Measurements from ENCODE around the gene ONECUT1.

Gene ONECUT1

GRCh38 chr15:52759969-52760368 lies 30.2 kb downstream of the ONECUT1 start:
- TF ChIP-seq, protein P1, sequence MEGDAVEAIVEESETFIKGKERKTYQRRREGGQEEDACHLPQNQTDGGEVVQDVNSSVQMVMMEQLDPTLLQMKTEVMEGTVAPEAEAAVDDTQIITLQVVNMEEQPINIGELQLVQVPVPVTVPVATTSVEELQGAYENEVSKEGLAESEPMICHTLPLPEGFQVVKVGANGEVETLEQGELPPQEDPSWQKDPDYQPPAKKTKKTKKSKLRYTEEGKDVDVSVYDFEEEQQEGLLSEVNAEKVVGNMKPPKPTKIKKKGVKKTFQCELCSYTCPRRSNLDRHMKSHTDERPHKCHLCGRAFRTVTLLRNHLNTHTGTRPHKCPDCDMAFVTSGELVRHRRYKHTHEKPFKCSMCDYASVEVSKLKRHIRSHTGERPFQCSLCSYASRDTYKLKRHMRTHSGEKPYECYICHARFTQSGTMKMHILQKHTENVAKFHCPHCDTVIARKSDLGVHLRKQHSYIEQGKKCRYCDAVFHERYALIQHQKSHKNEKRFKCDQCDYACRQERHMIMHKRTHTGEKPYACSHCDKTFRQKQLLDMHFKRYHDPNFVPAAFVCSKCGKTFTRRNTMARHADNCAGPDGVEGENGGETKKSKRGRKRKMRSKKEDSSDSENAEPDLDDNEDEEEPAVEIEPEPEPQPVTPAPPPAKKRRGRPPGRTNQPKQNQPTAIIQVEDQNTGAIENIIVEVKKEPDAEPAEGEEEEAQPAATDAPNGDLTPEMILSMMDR (IDR thresholded peaks at IDR 0.05; ENCODE audit: low read depth, low read length) = no peak
- H3K27me3 ChIP-seq = peaks cover 20% of the 10 kb centered on the region
- no peaks in the 10 kb centered on the region for H3K36me3 ChIP-seq
- H3K4me1 ChIP-seq = no peaks in the 10 kb centered on the region
- H3K4me3 ChIP-seq (ENCODE audit: low read depth, low read length) = no peak overlapping the region
- no peaks in the 10 kb centered on the region for H3K9me3 ChIP-seq
- DNase-seq = no peak

GRCh38 chr15:52757496-52757895 lies 32.6 kb downstream of the ONECUT1 start:
- TF ChIP-seq, protein P1 (IDR thresholded peaks at IDR 0.05; ENCODE audit: low read depth, low read length) = no peak
- DNase-seq = no peak
- no peaks in the 10 kb centered on the region for H3K36me3 ChIP-seq
- H3K4me1 ChIP-seq = no peaks in the 10 kb centered on the region
- H3K27me3 ChIP-seq = peaks cover 29% of the 10 kb centered on the region
- no peak overlapping the region for H3K4me3 ChIP-seq (ENCODE audit: low read depth, low read length)
- H3K9me3 ChIP-seq = no peaks in the 10 kb centered on the region

GRCh38 chr15:52751522-52751921 lies 38.6 kb downstream of the ONECUT1 start:
- TF ChIP-seq, protein P1 (IDR thresholded peaks at IDR 0.05; ENCODE audit: low read depth, low read length) = no peak
- no peak for DNase-seq
- H3K9me3 ChIP-seq = no peaks in the 10 kb centered on the region
- no peaks in the 10 kb centered on the region for H3K4me1 ChIP-seq
- no peak overlapping the region for H3K4me3 ChIP-seq (ENCODE audit: low read depth, low read length)
- H3K27me3 ChIP-seq = peaks cover 32% of the 10 kb centered on the region
- H3K36me3 ChIP-seq = no peaks in the 10 kb centered on the region

DNA sequence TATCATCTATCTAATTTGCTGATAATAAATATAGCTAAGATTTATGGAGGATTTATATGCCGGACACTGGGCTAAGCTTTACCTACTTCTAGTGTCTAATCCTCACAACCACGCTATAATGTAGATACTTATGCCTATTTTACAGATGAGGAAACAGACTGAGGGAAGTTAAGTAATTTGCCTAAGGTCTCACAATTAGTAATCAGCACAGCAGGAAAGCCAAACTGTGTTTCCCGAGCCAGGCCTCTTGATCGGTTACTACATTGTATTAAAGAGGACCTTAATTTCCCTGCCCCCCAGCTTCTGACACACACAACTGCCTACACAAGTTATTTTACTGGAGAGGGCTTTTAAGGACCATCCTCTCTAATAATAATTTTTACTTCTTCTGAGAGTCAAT lies 40.9 kb downstream of the ONECUT1 start:
- Histone ChIP-seq H3K36me3 (no peaks in the 10 kb centered on the region), H3K4me1 (no peaks in the 10 kb centered on the region), H3K4me3 (ENCODE audit: low read depth, low read length) (no peak overlapping the region), H3K27me3 (peaks cover 24% of the 10 kb centered on the region), H3K9me3 (no peaks in the 10 kb centered on the region)
- no peak for DNase-seq
- TF ChIP-seq, protein P1 (IDR thresholded peaks at IDR 0.05; ENCODE audit: low read depth, low read length) = no peak

- Histone ChIP-seq H3K27me3 (peaks cover 14% of the 10 kb centered on the region), H3K4me3 (ENCODE audit: low read depth, low read length) (no peak overlapping the region), H3K4me1 (no peaks in the 10 kb centered on the region), H3K36me3 (no peaks in the 10 kb centered on the region), H3K9me3 (no peaks in the 10 kb centered on the region)
- TF ChIP-seq, protein P1 (IDR thresholded peaks at IDR 0.05; ENCODE audit: low read depth, low read length) = no peak
- DNase-seq = no peak
Observed at GRCh38 chr15:52746162-52746757, 43.9 kb downstream of the ONECUT1 start.

DNA sequence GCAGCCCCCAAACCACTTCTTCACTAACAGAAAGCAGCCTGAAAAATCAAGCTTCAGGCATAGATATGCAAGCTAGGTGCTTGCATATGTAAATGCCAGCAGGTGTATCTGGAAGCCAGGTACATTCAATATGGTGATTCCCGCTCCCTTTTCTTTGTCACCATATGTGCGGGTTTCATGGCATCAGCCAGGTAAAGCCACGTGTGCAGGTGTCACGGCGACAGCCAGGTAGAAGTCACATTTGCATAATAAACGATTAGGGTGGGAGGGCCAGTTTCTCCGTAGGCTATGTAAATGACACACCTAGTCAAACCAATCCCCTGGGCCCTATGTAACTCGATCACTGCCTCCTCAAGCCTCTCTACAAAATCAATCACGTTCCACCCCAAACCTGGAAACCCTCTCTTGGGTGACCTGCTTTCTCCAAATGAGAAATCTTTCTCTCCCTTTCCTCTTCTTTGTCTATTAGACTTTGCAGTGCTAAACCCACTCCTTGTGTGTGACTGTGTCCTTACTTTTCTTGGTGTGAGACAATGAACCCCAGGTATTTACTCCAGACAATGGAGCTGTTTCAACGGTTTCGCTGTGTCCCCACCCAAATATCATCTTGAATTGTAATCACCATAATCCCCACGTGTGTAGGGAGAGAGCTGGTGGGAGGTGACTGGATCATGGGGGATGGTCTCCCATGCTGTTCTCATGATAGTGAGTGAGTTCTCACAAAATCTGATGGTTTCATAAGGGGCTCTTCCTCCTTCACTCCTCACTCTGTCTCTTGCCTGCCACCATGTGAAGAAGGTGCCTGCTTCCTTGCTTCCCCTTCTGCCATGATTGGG lies 44.6 kb downstream of the ONECUT1 start:
- no peaks in the 10 kb centered on the region for H3K9me3 ChIP-seq
- no peak for DNase-seq
- no peaks in the 10 kb centered on the region for H3K36me3 ChIP-seq
- H3K4me1 ChIP-seq = no peaks in the 10 kb centered on the region
- H3K4me3 ChIP-seq (ENCODE audit: low read depth, low read length) = no peak overlapping the region
- TF ChIP-seq, protein P1 (IDR thresholded peaks at IDR 0.05; ENCODE audit: low read depth, low read length) = no peak
- peaks cover 7% of the 10 kb centered on the region for H3K27me3 ChIP-seq

Data from BE2C (cell line).